Ovary (tissue), 9 donors: ENCODE data around the gene ADAM12. TPM values are rescaled to one million over a fixed set of nuclear protein-coding genes. Genes with fewer than 3 reads are reported as not detected.

Experiments used
- DNase-seq, 5 donors: peaks; one replicate each; pipeline ENCODE4 v3.0.0-alpha.2; 2019 to 2020
- H3K27ac ChIP-seq, 2 donors: fragments of 200-600 bp; one replicate each; pipeline versions ENCODE4 v1.5.1 to v1.8.0; 2019 to 2022
- H3K27me3 ChIP-seq: fragments of 200-600 bp; one replicate; pipeline ENCODE4 v1.8.0; 2022
- H3K36me3 ChIP-seq: fragments of 200-600 bp; sonication (generic); one replicate; pipeline ENCODE4 v1.5.1; 2019
- H3K4me1 ChIP-seq: one replicate; pipeline ENCODE4 v1.8.1; 2013; ENCODE audit warnings: mild to moderate bottlenecking, moderate library complexity; ENCODE audit not compliant: insufficient read depth
- H3K4me3 ChIP-seq: fragments of 200-600 bp; sonication (generic); one replicate; pipeline ENCODE4 v1.5.1; 2017
- H3K9me3 ChIP-seq, 2 donors: fragments of 200-600 bp in 1 of 2; sonication (generic) in 1 of 2; one replicate each; pipeline versions ENCODE4 v1.5.1 to v1.8.1; 2013 to 2019; ENCODE audit warnings: mild to moderate bottlenecking in 1 of 2, moderate library complexity in 1 of 2
- CTCF ChIP-seq, 3 donors: fragments of 450-650 bp in 2 of 3; fragments of 200-600 bp in 1 of 3; IDR thresholded peaks; one replicate each; pipeline versions ENCODE4 v1.5.1 to v1.8.0; 2016 to 2022; ENCODE audit warnings: antibody characterized with exemption in 3 of 3, mild to moderate bottlenecking in 1 of 3
- EP300 ChIP-seq: sonication (generic); formaldehyde crosslinking; IDR thresholded peaks from one replicate; pipeline ENCODE4 v1.6.1; 2017; ENCODE audit warnings: antibody characterized with exemption
- POLR2A ChIP-seq: fragments of 450-650 bp; IDR thresholded peaks from one replicate; pipeline ENCODE4 v1.6.1; 2017; ENCODE audit warnings: antibody characterized with exemption, mild to moderate bottlenecking, moderate library complexity
- WGBS, 3 donors: extraction: QIAGEN DNeasy Blood & Tissue Kit in 1 of 3; methylation state at CpG; one replicate each; pipeline versions ENCODE4 v1.1.5 to v1.1.7; 2013 to 2017; 5-methylcytosine and 5-hydroxymethylcytosine counted together
- intact Hi-C, 4 donors: fragments of 100-400 bp; cut with DNase I; formaldehyde crosslinking; loops; one replicate each; pipeline versions ENCODE4 v1.11.0 to v1.15.1; 2022 to 2023
- polyA plus RNA-seq, 2 donors: library from polyadenylated mRNA; stranded (reverse); fragments of 200-250 nt in 1 of 2; fragments of 350-450 nt in 1 of 2; fragmentation: Illumina TruSeq in 1 of 2; extraction: RNeasy Lipid Tissue Mini Kit (QIAGEN cat#74804) in 1 of 2; gene quantifications; one replicate each; pipeline ENCODE4 v1.2.3, GENCODE V29; 2013 to 2014
- total RNA-seq, 7 donors: library from RNA; depleted of rRNA in 2 of 7; stranded (reverse); fragments of >200 nt in 2 of 7; fragmentation: NEBNext Ultra II Directional in 3 of 7; extraction: Animal tissue kit (Norgen Biotek cat#: 25700) in 3 of 7; gene quantifications; one replicate each; pipeline versions ENCODE4 v1.1.0 to v1.2.4, GENCODE V29; 2016 to 2023
- donor health status: DM: no; HTN: no; CAD: no; lungs with moderate emphysema.
- donor health status: DM: no; HTN: no; CAD: no.
- donor health status: Bipolar disorder and iron deficiency.
- donor health status: DM: yes; HTN: yes; CAD: no.
- donor health status: DM: no; HTN: no; CAD: no.
- donor health status: DM: yes; HTN: yes; CAD: no.

ADAM12 gene
- total and polyA plus RNA-seq, 9 donors: 1.8 to 27.2 (median 10.3) TPM

DNA sequence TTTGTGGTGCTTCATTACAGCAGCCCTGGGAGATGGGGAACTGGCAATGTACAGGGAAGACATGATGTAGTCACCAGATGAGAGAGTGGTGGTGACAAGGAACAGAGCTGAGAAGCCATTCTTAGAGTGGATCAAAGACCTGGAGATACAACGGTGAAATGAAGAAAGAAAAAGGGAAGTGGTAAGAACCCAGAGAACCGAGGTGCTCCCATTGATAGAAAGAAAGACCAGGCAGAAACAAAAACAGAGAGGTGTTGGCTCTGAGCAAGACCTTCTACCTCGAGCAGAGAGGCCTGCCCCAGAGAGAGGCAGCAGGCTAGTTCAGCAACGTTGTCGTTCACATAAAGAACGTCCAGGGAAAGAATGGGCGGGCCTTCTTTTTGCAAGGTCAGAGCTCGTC lies 186.7 kb downstream of the ADAM12 start:
- intact Hi-C loops: no loop called here

GRCh38 chr10:126199221-126199998 lies 188.9 kb downstream of the ADAM12 start:
- TF ChIP-seq POLR2A (no peak), EP300 (no peak), CTCF (IDR thresholded peaks at IDR 0.05) (no peak)
- intact Hi-C loops: no loop called here
- Histone ChIP-seq H3K27me3 (no peaks in the 10 kb centered on the region), H3K4me1 (no peaks in the 10 kb centered on the region), H3K9me3 (no peaks in the 10 kb centered on the region), H3K4me3 (no peak overlapping the region), H3K36me3 (no peaks in the 10 kb centered on the region), H3K27ac (no peak overlapping the region)
- 74 to 86% (median 80%) methylated on average over 13 of the region's 13 CpGs for WGBS, 3 donors
- DNase-seq: no peak

More for the DNA sequence above, 186.7 kb downstream of the ADAM12 start:
- Histone ChIP-seq H3K4me3 (no peak overlapping the region), H3K27me3 (no peaks in the 10 kb centered on the region), H3K4me1 (no peaks in the 10 kb centered on the region), H3K36me3 (no peaks in the 10 kb centered on the region), H3K27ac (no peak overlapping the region), H3K9me3 (no peaks in the 10 kb centered on the region)
- WGBS, 3 donors: 85 to 86% (median 85%) methylated on average over 8 of the region's 8 CpGs
- no peak for TF ChIP-seq EP300
- no peak for TF ChIP-seq CTCF (IDR thresholded peaks at IDR 0.05)
- no peak for TF ChIP-seq POLR2A
- DNase-seq: no peak

GRCh38 chr10:126198681-126199080 lies 189.6 kb downstream of the ADAM12 start:
- Histone ChIP-seq H3K4me1 (no peaks in the 10 kb centered on the region), H3K27ac (no peak overlapping the region), H3K27me3 (no peaks in the 10 kb centered on the region), H3K9me3 (no peaks in the 10 kb centered on the region), H3K4me3 (no peak overlapping the region), H3K36me3 (no peaks in the 10 kb centered on the region)
- intact Hi-C loops: no loop called here
- no peak for DNase-seq
- no peak for TF ChIP-seq EP300
- no peak for TF ChIP-seq POLR2A
- no peak for TF ChIP-seq CTCF (IDR thresholded peaks at IDR 0.05)

DNA sequence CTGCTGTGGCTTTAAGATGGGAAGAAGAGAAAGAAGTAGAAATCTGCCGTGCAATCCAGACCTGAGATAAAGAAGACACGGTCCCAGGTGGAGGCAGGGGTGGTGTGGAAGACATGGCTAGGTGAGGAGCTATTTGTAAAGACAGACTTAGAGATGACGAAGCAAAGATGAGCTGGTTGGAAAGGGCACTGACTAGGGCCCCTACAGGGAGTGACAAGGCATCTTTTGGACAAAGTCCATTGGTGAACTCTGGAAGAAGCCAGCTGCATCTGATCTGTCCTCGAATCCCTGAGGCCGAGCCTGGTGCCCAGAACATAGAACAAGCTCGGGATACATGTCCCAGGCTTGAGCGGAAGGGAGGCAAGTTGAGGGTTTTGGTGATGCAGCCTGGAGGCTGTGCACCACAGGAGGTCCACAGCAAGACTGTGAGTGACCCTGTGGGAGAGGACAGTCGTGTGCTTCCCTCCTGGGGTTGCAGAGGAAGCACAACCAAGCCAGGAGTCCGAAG lies 191.2 kb downstream of the ADAM12 start:
- TF ChIP-seq POLR2A (no peak), CTCF (IDR thresholded peaks at IDR 0.05) (no peak), EP300 (no peak)
- no peak overlapping the region for H3K27ac ChIP-seq
- H3K36me3 ChIP-seq: no peaks in the 10 kb centered on the region
- no peak for DNase-seq
- no peaks in the 10 kb centered on the region for H3K27me3 ChIP-seq
- H3K9me3 ChIP-seq: no peaks in the 10 kb centered on the region
- no peaks in the 10 kb centered on the region for H3K4me1 ChIP-seq
- H3K4me3 ChIP-seq: no peak overlapping the region
- intact Hi-C loops: no loop called here
- 93% methylated on average over 9 of the region's 9 CpGs for WGBS, 3 donors
